Measurements from ENCODE around the gene BLCAP.
"Not testable (repeated sequence)": the region's sequence is repeated elsewhere in the genome, so short reads cannot be mapped to it uniquely, and the experiment has no call there.

The BLCAP gene, protein sequence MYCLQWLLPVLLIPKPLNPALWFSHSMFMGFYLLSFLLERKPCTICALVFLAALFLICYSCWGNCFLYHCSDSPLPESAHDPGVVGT

GRCh38 chr20:37527638-37528445, at the start of gene BLCAP:
Gene BLCAP (minus strand): TSS chr20:37527876. CDS start chr20:37519174, 8,702 bp downstream.
- no peak for FAIRE-seq

DNA sequence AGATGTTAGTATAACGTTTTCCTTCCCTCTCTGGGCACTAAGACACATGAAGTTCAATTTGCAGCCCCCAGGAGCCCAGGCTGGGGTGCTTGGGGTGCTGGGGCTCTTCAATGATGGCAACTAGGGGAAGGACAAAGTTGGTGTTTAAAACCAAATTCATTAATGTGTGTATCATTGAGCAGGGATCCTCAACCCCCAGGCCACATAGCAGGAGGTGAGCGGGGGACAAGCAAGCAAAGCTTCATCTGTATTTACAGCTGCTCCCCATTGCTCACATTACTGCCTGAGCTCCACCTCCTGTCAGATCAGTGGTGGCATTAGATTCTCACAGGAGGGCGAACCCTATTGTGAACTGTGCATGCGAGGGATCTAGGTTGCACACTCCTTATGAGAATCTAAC, 49.8 kb upstream of the BLCAP start:
- not testable (repeated sequence) for FAIRE-seq

DNA sequence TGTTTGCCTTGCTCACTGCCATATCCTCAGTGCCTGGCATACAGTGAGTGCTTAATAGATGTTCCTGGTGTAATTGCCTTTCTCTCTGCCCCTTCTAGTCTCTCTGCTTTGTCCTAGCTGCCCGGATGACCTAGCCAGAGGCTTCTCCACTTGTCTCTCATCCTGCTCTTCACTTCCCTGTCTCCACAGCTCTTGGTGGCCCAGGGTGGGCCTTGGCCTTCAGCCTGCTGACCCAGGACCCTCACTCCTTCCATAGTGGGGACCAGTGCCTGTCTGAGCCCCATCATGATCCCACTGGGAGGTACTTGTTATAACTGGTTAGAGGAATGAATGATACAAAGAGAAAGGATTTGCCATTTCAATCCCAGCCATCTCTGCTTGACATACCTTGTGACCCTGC, 49.2 kb upstream of the BLCAP start:
- FAIRE-seq = no peak

DNA sequence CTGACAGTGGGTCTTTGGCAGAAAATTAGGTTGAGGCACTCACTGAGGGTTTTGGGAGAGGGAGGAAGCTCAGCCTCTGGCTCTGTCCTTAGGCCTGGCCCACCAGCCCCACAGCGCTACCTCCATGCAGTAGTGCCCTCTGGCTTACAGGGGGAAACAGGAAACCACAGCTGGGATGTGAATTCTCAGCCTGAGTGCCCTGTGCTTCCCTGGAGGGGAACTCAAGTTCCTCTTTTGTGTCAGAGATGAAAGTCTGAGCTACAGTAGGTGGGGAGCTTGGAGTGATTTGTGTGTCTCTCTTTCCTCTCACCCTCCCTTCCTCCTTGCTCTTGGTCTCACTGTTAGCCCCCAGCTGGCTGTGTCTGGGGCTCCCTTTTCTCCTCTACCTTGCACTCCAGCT, 48.2 kb upstream of the BLCAP start:
- no peak for FAIRE-seq

- FAIRE-seq = no peak
Observed at GRCh38 chr20:37574199-37574890, 46.7 kb upstream of the BLCAP start.

DNA sequence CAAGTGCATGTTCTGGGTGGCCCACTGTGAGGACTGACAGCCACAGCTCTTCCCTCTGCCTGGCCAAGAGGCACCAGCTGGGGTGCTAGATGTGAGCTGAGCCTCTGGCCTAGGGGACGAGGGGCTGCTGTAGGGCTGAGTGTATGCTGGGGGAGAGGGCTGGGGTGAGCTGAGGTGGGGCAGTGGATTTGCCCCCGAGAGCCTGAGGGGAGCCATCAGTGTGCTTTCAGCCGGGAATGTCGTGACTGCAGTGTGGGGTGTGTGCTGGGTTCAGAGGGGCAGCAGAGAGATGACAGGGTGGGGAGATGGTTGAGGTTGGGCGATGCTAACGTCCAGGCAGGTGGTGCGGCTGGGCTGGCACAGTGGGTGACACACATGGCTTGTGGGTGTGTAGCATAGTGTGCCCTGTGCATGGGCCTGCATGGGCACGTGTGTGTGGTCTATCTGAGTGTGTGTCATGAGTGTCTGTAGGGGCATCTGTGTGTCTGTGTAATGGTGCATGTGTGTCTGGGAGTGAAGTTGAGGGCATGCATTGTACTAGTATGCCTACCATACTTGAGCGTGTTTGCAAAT, 46.0 kb upstream of the BLCAP start:
- no peak for FAIRE-seq

- no peak for FAIRE-seq
Observed at GRCh38 chr20:37571033-37571432, 43.4 kb upstream of the BLCAP start.

GRCh38 chr20:37570419-37570818, 42.7 kb upstream of the BLCAP start:
- FAIRE-seq = no peak

GRCh38 chr20:37567671-37568588, 40.3 kb upstream of the BLCAP start:
- FAIRE-seq = no peak

DNA sequence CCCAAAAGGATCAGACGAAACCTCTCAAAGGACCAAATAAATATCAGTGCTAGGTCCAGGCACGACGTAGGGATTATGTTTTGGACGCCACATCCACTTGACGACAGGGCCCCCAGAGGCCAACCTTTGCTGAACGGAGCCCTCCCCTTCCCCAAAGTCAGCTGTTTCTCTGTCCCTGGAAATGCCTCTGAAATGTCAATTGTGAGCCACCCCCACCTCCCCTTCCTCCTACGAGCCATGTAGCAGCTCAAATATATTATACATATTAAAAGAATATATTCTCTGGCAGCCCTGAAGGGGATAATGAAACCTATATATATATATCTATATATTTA, 39.6 kb upstream of the BLCAP start:
- no peak for FAIRE-seq

DNA sequence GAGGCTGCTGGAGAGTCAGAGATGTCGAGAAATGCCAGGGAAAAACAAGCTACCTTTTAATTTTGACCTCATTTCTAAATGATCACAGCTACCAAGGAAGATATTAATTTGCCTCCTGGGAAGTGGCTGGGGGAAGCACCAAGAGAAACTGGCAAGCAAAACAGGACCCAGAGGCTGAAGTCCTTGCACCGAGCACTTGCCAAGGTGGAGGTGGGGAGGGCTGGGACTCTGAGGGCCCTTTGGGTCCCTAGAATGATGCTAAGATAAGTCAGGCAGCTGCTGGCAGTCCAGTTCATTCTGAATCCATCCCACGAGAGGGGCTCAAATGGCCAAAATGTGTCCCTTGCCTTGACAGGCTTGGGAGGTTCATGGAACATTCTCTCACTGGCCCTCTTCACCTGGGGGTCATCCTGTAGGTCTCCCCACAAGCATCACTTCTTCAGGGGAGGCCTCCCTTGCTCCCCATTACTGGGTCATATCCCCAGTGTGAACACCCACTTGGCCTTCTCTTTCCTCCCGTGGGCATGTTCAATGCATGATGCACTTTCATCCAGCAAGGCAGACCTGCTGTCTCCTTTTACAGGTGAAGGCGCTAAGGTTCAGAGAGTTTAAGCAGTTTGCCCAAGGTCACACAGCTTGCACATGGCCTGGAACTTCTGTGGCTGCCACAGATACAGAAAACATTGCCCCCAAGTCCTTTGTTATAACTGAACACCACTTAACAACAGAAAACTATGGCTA, 39.1 kb upstream of the BLCAP start:
- FAIRE-seq = no peak

DNA sequence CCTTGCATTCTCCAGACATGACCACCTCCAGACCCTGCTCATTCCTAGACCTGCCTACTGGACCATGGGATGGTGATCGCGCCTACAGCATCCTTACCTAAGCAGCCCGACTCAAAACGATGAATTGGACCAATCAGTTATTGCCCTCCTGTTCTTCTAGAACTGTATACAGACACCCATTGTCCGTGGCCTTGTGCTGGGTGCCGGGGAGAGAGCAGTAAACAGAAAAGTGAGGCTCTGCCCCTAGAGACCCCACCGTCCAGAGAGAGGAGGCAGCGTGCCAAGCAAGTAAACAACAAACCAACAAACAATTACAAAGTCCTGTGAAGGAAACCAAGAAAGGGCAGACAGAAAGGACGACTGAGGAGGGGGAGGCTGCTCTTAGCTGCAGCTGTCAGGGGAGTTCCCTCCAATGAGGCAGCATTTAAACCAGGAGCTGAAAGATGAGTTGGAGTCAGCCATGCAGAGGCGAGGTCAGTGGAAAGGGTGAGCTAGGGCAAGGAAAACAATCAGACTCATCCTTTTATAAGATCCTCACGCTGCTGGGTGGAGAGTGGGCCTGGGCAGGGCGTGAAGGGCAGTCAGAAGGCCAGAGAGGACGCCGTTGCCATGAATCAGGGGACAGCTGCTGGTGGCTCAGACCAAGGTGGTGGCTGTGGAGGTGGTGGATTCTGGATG, 37.6 kb upstream of the BLCAP start:
- FAIRE-seq = no peak

GRCh38 chr20:37564388-37565133, 36.9 kb upstream of the BLCAP start:
- FAIRE-seq = no peak

DNA sequence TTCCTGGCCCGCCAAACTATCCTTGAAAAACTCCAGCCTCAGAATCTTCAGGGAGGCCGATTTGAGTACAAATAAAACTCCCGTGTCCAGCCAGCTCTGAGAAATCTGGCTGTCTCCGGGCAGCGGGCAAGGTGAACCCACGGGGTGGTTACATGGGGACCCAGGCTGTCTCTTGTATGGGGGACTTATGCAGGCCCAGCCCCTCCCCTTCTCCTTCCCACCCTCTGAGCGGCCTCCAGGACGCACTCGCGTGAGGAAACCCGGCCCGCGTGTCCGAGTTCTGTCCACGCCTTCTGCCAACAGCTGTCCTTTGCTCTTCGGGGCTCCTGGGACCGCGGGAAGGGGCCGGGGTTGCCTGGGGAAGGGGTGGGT, 36.3 kb upstream of the BLCAP start:
- no peak for FAIRE-seq

DNA sequence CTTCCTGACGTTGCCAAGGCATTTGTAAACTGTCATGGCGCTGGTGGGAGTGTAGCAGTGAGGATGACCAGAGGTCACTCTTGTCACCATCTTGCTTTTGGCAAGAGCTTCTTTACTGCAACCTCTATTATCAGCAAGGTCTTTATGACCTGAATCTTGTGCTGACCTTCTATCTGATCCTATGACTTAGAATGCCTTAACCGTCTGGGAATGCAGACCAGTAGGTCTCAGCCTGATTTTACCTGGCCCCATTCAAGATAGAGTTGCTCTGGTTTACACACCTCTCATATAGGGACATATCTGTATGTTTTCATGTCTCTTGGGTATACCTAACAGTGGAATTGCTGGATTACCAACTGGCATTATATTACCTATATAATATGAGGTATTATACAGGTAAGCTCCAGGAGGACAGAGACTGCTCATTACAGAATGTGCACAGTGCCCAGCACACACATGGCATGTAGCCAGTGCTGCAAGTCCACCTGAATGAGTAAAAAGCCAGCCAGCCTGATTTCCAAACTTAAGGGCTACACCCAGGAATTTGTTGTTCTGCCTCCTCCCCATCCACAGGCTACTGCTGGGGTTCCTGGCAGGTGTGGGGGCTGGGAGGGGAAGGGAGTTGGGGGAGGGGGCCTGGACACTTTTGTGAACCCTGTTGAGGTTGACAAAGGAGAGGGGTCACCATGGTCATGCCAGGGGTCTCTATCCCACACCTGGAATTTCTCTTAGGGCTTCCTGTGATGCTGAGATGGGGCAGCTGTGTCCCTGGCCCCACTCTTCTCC, 35.2 kb upstream of the BLCAP start:
- no peak for FAIRE-seq

DNA sequence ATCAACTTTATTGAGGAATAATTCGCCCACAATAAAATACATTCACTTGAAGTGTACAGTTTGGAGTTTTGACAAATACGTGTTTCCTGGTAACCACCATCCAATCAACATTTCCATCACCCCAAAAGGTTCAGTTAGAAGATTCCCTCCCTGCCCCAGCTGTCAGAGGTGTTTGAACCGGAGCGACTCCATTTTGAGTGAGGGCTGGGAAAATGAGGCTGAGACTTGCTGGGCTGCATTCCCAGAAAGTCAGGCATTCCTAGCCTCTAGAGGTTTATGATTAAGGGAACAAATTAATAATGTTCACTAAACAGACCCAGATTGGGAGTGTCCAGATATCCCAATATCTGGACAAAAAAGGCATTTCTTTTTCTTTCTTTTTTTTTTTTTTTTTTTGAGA, 33.0 kb upstream of the BLCAP start:
- FAIRE-seq = no peak

DNA sequence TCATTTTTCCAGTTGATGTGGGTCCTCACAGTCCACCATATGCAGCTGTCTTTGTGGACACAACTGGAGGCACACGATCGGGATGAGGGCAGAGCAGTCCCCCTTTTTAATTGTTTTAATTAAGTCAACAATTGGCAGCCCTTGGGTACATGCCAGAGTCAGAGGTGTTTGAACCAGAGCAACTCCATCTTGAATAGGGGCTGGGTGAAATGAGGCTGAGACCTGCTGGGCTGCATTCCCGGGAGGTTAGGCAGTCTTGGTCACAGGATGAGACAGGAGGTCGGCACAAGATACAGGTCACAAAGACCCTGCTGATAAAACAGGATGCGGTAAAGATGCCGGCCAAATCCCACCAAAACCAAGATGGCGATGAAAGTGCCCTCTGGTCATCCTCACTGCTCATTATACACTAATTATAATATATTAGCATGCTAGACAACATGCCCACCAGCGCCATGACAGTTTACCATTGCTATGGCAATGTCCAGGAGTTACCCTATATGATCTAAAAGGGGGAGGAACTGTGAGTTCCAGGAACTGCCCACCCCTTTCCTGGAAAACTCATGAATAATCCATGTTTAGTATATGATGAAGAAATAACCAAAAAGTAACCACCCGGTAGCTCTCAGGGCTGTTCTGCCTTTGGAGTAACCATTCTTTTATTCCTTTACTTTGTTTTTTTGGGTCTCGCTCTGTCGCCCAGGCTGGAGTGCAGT, 31.8 kb upstream of the BLCAP start:
- no peak for FAIRE-seq

GRCh38 chr20:37558779-37559178, 31.1 kb upstream of the BLCAP start:
- FAIRE-seq = no peak

- no peak for FAIRE-seq
Observed at GRCh38 chr20:37558306-37558705, 30.6 kb upstream of the BLCAP start.
